Astrocyte of the spinal cord (primary cell): ENCODE data around the gene C2orf92.

ENCODE experiments used
- DNase-seq: peaks from one replicate; pipeline ENCODE4 v3.0.0; 2011; ENCODE audit warnings: low read depth, low spot score
- H3K4me3 ChIP-seq: 2 replicates; pipeline ENCODE4 v1.5.1; 2011; ENCODE audit warnings: low read depth, mild to moderate bottlenecking, low read length, moderate library complexity
- in situ Hi-C: cut with HindIII; loops from 2 replicates; pipeline ENCODE4 v1.10.0; 2017; ENCODE audit warnings: low sequenced_read_pairs
- TF ChIP-seq, protein P1 (sequence below): IDR thresholded peaks from 2 replicates; pipeline ENCODE4 v1.5.1; 2012; ENCODE audit warnings: low read depth, mild to moderate bottlenecking, low read length, inconsistent platforms

C2orf92 gene

DNA sequence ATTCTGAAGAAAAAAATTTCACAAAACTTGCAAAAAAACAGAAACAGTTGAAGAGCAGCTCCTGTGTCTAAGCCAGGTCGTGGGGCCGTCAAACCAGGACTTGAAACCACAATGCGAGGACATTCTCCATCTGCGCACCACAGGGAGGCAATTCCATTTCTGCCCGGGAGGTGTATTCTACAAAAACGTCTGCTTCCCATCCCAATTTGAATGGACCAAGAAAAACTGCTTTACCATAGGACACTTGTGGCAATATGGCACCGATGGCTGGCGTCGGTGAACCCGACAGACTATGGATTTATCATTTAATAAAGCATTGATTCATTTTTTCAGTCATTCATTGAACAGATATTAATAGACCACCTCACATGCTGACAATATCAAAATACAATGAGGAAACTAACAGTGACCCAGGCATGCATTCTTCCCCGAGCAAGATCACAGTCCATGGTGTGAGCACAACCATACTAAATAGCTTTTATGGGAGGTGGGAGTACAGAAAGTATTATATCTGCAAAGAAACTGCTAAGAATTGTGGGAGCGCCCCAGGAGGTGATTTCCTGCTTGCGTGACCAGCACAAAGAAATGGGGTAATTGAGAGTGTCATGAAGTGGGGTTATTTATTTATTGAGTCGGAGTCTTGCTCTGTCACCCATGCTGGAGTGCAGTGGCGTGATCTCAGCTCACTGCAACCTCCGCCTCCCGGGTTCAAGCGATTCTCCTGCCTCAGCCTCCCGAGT is 33.4 kb downstream of the C2orf92 start:
- DNase-seq = no peak
- in situ Hi-C loops = no loop called here
- H3K4me3 ChIP-seq = no peak overlapping the region
- TF ChIP-seq, protein P1, sequence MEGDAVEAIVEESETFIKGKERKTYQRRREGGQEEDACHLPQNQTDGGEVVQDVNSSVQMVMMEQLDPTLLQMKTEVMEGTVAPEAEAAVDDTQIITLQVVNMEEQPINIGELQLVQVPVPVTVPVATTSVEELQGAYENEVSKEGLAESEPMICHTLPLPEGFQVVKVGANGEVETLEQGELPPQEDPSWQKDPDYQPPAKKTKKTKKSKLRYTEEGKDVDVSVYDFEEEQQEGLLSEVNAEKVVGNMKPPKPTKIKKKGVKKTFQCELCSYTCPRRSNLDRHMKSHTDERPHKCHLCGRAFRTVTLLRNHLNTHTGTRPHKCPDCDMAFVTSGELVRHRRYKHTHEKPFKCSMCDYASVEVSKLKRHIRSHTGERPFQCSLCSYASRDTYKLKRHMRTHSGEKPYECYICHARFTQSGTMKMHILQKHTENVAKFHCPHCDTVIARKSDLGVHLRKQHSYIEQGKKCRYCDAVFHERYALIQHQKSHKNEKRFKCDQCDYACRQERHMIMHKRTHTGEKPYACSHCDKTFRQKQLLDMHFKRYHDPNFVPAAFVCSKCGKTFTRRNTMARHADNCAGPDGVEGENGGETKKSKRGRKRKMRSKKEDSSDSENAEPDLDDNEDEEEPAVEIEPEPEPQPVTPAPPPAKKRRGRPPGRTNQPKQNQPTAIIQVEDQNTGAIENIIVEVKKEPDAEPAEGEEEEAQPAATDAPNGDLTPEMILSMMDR = no peak

DNA sequence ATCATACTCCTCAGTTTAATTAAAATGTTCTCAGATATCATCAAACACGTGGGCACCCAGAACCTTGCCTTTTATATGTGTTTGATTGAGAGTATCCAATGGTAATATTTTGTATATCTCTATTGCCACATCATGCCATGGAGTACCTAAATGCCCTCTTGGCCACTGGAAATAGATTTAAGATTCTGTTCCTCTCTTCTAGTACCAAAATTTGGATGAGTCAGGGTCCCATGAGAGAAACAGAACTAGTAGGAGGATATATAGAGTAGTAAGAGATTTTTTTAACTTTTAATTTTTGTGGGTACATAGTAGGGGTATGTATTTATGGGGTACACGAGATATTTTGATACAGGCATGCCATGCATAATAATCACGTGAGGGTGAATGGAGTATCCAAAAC is 34.2 kb downstream of the C2orf92 start:
- in situ Hi-C loops = no loop called here
- TF ChIP-seq, protein P1 = no peak
- DNase-seq = no peak
- no peak overlapping the region for H3K4me3 ChIP-seq

DNA sequence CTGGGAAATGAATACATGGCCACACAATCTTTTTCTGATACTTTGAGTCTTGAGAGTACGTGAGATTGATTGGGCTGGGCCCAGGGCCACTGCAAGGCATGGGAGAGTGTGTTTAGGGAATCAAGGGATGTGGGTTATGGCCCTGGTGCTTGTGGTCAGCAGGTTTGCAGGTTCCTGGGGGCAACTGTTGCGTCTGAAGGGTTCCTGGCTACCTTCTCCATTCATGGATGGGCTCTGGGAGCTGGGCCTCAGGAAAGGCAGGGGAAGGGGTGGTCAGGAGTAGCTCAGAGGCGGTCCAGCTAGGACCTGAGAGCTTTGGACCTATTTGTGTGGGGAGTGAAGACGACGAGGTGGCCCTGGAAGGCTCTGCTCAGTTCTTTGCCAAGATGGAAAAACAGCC is 35.5 kb downstream of the C2orf92 start:
- DNase-seq = no peak
- H3K4me3 ChIP-seq = no peak overlapping the region
- in situ Hi-C loops = no loop called here
- TF ChIP-seq, protein P1 = no peak

DNA sequence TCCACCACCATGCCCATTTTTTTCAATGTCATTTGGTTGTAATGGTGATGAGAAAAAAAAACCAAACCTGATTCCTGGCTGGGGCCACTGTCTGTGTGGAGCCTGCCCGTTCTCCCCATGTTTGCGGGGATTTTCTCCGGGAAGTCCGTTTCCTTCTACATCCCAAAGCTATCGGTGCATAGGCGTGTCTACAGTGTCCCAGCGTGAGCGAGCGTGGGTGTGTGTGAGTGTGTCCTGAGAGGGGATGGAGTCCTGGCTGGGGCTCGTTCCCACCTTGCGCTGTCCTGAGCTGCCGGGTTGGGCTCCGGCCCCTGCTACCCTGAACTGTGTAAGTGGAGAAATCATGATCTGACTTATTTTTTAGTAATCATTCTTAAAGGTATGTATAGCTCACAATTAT is 36.6 kb downstream of the C2orf92 start:
- TF ChIP-seq, protein P1 = no peak
- no peak for DNase-seq
- in situ Hi-C loops = no loop called here

DNA sequence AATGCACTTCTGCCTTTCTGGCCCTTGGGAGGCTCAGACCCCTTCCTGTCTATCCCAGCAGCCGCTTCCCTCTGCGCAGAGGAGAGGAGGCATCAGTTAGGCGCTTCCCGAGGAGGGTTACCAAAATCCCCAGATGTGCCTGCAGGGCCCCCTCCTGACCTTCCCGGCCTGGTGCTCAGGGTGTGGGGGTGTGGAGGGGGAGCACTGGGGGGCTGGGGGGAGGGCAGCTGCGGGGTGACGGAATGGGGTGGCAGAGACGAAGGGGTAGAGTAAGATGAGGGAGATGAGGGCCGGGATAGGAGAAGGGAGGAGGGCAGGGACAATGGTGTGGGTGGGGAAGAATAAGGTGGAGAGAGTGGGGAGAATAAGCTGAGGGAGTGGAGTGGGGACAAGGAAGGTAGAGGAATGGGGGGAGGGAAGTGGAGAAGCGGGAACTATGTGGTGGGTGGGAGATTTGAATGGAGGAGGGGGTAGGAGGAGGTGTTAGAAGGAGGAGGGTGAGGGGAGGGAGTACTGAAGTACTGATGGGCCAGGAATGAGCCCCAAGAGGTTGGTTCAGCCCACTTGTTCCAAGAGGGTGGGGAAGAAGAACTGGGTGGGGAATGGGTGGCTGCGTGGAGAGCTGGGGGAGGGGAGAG is 37.3 kb downstream of the C2orf92 start:
- in situ Hi-C loops = no loop called here
- H3K4me3 ChIP-seq = no peak overlapping the region
- TF ChIP-seq, protein P1 = no peak
- DNase-seq = no peak

More for the DNA sequence above, 36.6 kb downstream of the C2orf92 start:
- no peak overlapping the region for H3K4me3 ChIP-seq

DNA sequence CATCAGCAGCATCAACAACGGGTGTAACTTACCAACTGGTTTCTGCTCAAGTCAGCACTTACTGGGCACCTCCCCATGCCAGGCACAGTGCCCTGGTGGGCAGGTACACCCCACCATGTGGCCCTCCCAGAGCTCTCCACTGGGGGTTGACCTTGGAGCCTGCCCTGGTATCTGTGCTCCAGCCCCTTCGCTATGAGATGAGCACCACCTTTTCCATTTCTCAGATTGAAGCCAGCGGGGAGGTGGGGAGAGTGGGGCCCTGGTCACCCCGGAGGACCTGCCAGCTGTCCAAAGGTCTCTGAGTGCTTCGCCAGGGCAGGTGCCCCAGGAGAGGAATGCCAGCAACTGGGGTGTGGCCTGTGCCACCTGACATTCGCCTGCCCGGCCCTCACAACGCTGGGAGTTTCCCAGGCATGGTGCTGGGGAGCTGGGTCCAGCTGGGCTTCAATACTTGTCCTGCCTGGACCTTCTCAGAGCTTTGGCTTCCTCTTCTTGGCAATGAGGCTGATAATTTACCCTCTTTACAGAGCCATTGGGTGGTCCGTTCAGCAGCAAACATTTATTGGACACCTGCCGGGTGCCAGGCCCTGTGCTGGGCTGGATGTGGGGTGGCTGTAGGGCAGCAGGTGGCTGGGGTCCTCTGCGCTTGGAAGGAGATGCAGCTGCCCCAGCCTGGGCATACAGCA is 38.0 kb downstream of the C2orf92 start:
- in situ Hi-C loops = no loop called here
- DNase-seq = no peak
- TF ChIP-seq, protein P1 = no peak
- no peak overlapping the region for H3K4me3 ChIP-seq
